ENCODE results near the gene DNASE2.
"Not testable (repeated sequence)": the region's sequence is repeated elsewhere in the genome, so short reads cannot be mapped to it uniquely, and the experiment has no call there.

Gene DNASE2

DNA sequence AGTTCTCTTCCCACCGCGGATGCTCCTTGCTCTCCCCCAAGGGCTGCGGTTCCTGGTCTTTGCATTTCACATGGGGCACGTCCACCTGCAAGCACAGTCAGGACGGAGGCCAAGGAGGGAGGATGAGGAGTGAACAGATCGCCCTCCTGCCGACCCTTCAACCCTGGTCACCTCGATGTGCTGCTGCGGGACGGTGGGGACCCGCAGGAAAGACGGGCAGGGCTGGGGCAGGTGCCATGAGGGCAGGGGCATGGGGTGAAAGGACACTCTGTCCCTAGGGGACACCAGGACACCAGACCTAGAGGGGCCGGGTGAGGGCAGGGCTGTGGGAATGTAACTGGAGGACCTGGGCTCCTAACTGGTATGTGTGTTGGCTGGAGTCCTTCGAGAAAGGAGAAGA lies 37.0 kb upstream of the DNASE2 start:
- Histone ChIP-seq H3K4me1 (ENCODE audit: control insufficient read depth in 1 of 2, insufficient read depth in 1 of 2, low read depth in 1 of 2, low read length in 1 of 2) (peaks cover 20 to 30% of the 10 kb centered on the region in 2 experiments), H3K9me3 (no peaks in the 10 kb centered on the region), H3K4me3 (ENCODE audit: low read depth in 1 of 2, low read length in 1 of 2) (no peak overlapping the region), H3K36me3 (peaks cover 9% of the 10 kb centered on the region), H3K27me3 (no peaks in the 10 kb centered on the region), H3K27ac (no peak overlapping the region)
- TF ChIP-seq, protein P1, sequence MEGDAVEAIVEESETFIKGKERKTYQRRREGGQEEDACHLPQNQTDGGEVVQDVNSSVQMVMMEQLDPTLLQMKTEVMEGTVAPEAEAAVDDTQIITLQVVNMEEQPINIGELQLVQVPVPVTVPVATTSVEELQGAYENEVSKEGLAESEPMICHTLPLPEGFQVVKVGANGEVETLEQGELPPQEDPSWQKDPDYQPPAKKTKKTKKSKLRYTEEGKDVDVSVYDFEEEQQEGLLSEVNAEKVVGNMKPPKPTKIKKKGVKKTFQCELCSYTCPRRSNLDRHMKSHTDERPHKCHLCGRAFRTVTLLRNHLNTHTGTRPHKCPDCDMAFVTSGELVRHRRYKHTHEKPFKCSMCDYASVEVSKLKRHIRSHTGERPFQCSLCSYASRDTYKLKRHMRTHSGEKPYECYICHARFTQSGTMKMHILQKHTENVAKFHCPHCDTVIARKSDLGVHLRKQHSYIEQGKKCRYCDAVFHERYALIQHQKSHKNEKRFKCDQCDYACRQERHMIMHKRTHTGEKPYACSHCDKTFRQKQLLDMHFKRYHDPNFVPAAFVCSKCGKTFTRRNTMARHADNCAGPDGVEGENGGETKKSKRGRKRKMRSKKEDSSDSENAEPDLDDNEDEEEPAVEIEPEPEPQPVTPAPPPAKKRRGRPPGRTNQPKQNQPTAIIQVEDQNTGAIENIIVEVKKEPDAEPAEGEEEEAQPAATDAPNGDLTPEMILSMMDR (IDR thresholded peaks at IDR 0.05): no peak

DNA sequence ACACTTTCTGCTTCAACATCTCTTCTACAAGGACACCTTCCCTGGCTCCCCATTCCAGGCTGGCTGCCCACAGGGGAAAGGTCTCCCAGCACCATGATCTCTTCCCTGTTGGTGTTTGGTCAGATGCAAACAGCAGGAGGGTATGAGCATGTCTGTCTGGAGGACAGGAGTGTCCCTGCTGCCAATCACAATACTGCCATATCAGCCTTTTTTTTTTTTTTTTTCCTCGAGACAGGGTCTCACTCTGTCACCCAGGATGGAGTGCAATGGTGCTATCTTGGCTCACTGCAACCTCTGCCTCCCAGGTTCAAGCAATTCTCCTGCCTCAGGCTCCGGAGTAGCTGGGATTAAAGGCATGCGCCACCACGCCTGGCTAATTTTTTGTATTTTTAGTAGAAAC lies 34.6 kb upstream of the DNASE2 start:
- H3K36me3 ChIP-seq; H3K9me3 ChIP-seq; H3K27ac ChIP-seq; H3K27me3 ChIP-seq; H3K4me3 ChIP-seq (ENCODE audit: low read depth in 1 of 2, low read length in 1 of 2): not testable (repeated sequence)
- peaks cover 32 to 41% of the 10 kb centered on the region in 2 experiments for H3K4me1 ChIP-seq (ENCODE audit: control insufficient read depth in 1 of 2, insufficient read depth in 1 of 2, low read depth in 1 of 2, low read length in 1 of 2)

DNA sequence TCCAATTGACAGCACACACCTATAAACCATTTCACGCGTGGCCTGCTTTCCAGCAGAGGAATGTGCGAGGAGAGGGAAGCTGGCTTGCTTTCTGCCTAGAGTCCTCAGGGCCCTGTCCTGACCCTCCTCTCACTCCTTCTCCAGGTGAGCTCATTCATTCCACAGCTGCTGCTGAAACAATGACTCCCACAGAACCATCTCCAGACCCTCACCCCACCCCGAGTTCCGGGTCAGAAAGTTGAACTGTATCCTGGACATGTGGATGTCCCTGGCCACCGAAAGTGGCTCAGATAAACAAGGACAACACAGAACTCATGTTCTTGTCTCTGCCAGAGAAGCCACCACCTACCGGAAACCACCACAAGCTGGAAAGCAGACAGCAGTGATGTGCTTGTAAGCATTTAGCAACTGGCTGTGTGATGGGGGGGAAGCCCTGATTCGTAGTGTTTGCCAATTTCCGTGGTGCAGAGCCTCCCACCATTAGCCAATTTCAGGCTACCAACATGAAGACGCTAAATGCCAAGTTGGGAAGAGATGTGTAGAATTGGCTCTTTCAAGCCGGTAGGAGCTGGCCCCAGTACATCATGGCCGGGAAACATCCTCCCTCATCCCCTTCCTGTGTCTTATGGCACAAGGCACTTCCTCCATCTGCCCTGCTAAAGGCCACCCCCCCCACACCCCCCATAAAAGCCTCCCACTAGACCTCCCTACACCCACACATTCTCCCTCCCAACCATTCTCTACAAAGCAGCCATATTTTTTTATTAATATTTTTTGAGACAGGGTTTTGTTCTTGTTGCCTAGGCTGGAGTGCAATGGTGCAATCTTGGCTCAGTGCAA lies 32.8 kb upstream of the DNASE2 start:
- Histone ChIP-seq H3K9me3 (no peaks in the 10 kb centered on the region), H3K4me3 (ENCODE audit: low read depth in 1 of 2, low read length in 1 of 2) (peak overlapping the region; percentile 28 to 32), H3K27me3 (no peaks in the 10 kb centered on the region), H3K27ac (peak overlapping the region; percentile 78), H3K4me1 (ENCODE audit: control insufficient read depth in 1 of 2, insufficient read depth in 1 of 2, low read depth in 1 of 2, low read length in 1 of 2) (peaks cover 31 to 34% of the 10 kb centered on the region in 2 experiments), H3K36me3 (no peaks in the 10 kb centered on the region)
- TF ChIP-seq, protein P1 (IDR thresholded peaks at IDR 0.05): no peak

DNA sequence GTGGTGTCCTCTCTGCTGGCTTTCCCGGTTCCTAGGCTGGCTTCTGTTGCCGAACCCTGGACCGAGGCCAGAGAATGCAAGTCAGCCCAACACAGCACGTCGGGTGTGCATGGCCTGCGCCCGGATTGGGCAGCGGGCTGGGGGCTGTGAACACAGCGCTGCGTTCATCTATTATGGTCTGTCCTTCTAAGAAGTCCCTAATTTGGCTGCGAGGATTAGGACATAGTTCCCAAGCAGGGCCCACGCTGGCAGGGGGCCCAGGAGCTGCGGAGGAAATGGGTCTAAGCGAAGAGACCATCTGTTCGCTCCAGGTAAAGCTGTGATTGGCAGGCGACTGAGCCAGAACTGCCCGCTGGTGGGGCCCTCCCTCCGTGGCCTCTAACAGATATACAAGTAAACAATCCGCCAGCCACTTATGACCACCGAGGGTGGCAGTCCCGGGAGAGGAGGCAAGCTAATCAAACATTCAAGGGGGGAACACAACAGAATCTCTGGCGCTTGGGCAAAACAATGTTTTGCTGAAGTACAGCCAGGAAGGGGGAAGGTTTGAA lies 31.8 kb upstream of the DNASE2 start:
- Histone ChIP-seq H3K9me3 (no peaks in the 10 kb centered on the region), H3K27me3 (no peaks in the 10 kb centered on the region), H3K4me1 (ENCODE audit: control insufficient read depth in 1 of 2, insufficient read depth in 1 of 2, low read depth in 1 of 2, low read length in 1 of 2) (peaks cover 27 to 29% of the 10 kb centered on the region in 2 experiments), H3K27ac (peak overlapping the region; percentile 78), H3K36me3 (no peaks in the 10 kb centered on the region), H3K4me3 (ENCODE audit: low read depth in 1 of 2, low read length in 1 of 2) (peak overlapping the region; percentile 28 to 32)
- TF ChIP-seq, protein P1 (IDR thresholded peaks at IDR 0.05): no peak

DNA sequence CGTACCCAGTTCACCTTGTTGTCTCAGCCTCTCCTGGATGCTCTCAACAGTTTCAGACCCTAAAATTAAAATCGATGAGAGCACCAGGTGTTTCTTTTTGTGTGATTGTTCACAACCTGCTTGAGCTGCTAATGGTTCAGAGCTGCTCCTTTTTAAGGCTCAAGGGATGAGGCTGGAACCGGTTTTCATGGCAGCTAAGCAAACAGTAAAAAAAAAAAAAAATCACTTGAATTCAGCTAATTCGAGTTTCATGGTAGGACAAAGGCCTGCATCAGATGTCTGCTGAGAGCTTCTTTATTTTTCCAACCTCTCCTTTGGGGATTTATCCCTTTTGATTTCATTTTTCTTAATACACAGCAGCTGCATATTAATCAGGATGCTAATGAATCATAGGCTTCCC lies 31.3 kb upstream of the DNASE2 start:
- Histone ChIP-seq H3K4me3 (ENCODE audit: low read depth in 1 of 2, low read length in 1 of 2) (peak overlapping the region in 1 of 2 experiments; percentile 28), H3K27me3 (no peaks in the 10 kb centered on the region), H3K36me3 (no peaks in the 10 kb centered on the region), H3K27ac (peak overlapping the region; percentile 78), H3K9me3 (no peaks in the 10 kb centered on the region), H3K4me1 (ENCODE audit: control insufficient read depth in 1 of 2, insufficient read depth in 1 of 2, low read depth in 1 of 2, low read length in 1 of 2) (peaks cover 27 to 29% of the 10 kb centered on the region in 2 experiments)
- TF ChIP-seq, protein P1 (IDR thresholded peaks at IDR 0.05): no peak

DNA sequence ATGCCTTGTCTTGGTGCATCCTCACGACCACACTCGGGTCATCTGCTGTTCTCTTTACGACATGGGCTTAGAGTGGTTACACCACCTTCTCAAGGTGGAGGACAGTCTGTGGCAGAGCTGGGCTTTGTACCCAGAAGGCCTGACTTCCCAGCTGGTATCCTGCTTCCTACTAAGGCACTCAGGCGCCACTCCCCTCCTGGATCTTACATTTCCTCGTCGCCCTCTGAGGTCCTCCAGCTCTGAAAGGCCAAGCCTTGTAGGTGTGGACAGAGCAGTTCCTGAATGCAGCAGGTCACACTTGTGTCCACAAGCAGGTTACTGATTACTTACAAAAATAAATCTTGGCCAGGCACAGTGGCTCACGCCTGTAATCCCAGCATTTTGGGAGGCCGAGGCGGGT lies 25.9 kb upstream of the DNASE2 start:
- Histone ChIP-seq H3K27ac (no peak overlapping the region), H3K4me1 (ENCODE audit: control insufficient read depth in 1 of 2, insufficient read depth in 1 of 2, low read depth in 1 of 2, low read length in 1 of 2) (peaks cover under 1 to 1% of the 10 kb centered on the region in 2 experiments), H3K36me3 (no peaks in the 10 kb centered on the region), H3K9me3 (no peaks in the 10 kb centered on the region), H3K4me3 (ENCODE audit: low read depth in 1 of 2, low read length in 1 of 2) (no peak overlapping the region), H3K27me3 (no peaks in the 10 kb centered on the region)
- TF ChIP-seq, protein P1 (IDR thresholded peaks at IDR 0.05): no peak

All from neutrophil (primary cell).